PFSK-1 (cell line): ENCODE data around the gene FUT7.

Source experiments
- FOXP2 ChIP-seq: optimal IDR thresholded peaks from 2 replicates; pipeline ENCODE3; 2011; ENCODE audit warnings: borderline replicate concordance, control low read depth, inconsistent platforms; ENCODE audit not compliant: insufficient read depth; ENCODE audit errors: extremely low read length, extremely low read depth
- POLR2AphosphoS5 ChIP-seq: IDR thresholded peaks from 2 replicates; pipeline ENCODE4 v1.6.1; 2012; ENCODE audit warnings: low read depth, mild to moderate bottlenecking, control low read depth, low read length, moderate library complexity
- REST ChIP-seq, 2 experiments: IDR thresholded peaks; 2 replicates each; pipeline versions ENCODE4 v1.6.1 to v1.8.0; 2011 to 2012; ENCODE audit warnings: low read depth in 2 of 2, low read length in 2 of 2, control low read depth in 1 of 2, inconsistent platforms in 1 of 2, mild to moderate bottlenecking in 1 of 2, moderate library complexity in 1 of 2; ENCODE audit not compliant: insufficient read depth in 1 of 2
- SIN3A ChIP-seq: IDR thresholded peaks from 2 replicates; pipeline ENCODE4 v1.6.1; 2012; ENCODE audit warnings: mild to moderate bottlenecking, low read length, moderate library complexity, borderline replicate concordance; ENCODE audit not compliant: insufficient read depth
- TAF1 ChIP-seq: IDR thresholded peaks from 2 replicates; pipeline ENCODE4 v1.6.1; 2012; ENCODE audit warnings: low read length, control low read depth, borderline replicate concordance; ENCODE audit not compliant: insufficient read depth

FUT7 gene

GRCh38 chr9:137058521-137059234, 26.8 kb upstream of the FUT7 start:
- TF ChIP-seq REST (IDR thresholded peaks at IDR 0.05; ENCODE audit: insufficient read depth in 1 of 2, low read depth in 2 of 2, low read length in 2 of 2), result no peak
- no peak for TF ChIP-seq SIN3A
- no peak for TF ChIP-seq TAF1
- TF ChIP-seq POLR2AphosphoS5, result no peak
- TF ChIP-seq FOXP2, result no peak

DNA sequence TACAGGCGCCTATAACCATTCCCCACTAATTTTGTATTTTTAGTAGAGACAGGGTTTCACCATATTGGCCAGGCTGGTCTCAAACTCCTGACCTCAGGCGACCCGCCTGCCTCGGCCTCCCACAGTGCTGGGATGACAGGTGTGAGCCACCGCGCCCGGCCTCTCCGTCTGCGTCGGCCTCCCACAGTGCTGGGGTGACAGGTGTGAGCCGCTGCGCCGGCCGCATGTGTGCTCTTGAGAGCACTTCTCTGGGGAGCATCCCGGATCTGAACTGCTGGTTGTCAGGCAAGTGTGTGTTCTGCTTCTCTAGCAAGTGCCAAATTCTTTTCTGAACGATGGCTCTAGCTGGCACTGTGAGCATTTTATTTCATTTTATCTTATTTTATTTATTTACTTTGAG, 25.7 kb upstream of the FUT7 start:
- TF ChIP-seq SIN3A, result no peak
- no peak for TF ChIP-seq POLR2AphosphoS5

DNA sequence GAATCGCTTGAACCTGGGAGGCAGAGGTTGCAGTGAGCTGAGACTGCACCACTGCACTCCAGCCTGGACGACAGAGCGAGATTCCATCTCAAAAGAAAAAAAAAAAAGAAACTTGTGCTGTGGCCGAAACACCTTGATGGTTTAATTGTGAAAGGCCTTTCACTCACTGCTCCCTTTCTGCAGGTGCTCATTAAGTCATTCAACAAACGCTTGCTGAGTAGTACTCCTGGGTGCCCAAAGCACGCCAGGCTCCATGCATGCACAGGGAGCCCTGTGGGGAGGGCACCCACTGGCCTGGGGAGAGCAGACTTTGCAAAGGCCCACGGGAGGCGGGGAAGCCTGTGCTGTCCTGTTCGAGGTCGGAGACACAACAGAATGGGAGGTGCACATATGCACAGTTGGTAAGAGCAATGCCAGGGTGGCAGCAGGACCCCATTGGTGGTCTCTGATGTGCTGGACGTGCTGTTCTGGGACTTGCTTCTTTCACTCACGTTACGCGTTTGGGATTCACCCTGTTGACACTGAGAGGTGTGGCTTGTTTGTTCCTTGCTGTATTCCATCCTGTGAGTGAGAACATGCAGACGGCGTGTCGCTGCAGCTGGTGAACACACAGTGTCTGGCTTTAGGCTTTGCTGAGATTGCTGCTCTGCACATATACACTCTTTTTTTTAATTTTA, 25.0 kb upstream of the FUT7 start:
- TF ChIP-seq POLR2AphosphoS5, result no peak
- no peak for TF ChIP-seq REST (IDR thresholded peaks at IDR 0.05; ENCODE audit: insufficient read depth in 1 of 2, low read depth in 2 of 2, low read length in 2 of 2)
- no peak for TF ChIP-seq SIN3A
- TF ChIP-seq FOXP2, result no peak
- no peak for TF ChIP-seq TAF1

GRCh38 chr9:137055385-137056364, 23.8 kb upstream of the FUT7 start:
- no peak for TF ChIP-seq FOXP2
- TF ChIP-seq SIN3A, result no peak
- TF ChIP-seq REST (IDR thresholded peaks at IDR 0.05; ENCODE audit: insufficient read depth in 1 of 2, low read depth in 2 of 2, low read length in 2 of 2), result no peak
- no peak for TF ChIP-seq TAF1
- no peak for TF ChIP-seq POLR2AphosphoS5

GRCh38 chr9:137054932-137055384, 23.1 kb upstream of the FUT7 start:
- TF ChIP-seq FOXP2 (no peak), POLR2AphosphoS5 (no peak), SIN3A (no peak), REST (IDR thresholded peaks at IDR 0.05; ENCODE audit: insufficient read depth in 1 of 2, low read depth in 2 of 2, low read length in 2 of 2) (no peak), TAF1 (no peak)
